Stomach (tissue), 9 donors: Measurements from ENCODE around the gene RNF114. TPM values are rescaled to one million over a fixed set of nuclear protein-coding genes. Genes with fewer than 3 reads are reported as not detected.

Source experiments
- DNase-seq, 2 donors: peaks; one replicate each; pipeline versions ENCODE4 v3.0.0 to v3.0.0-alpha.2; 2013 to 2019
- H3K27ac ChIP-seq, 5 donors: fragments of 200-600 bp in 4 of 5; sonication (generic) in 4 of 5; one replicate each; pipeline ENCODE4 v1.5.1; 2013 to 2019; ENCODE audit warnings: mild to moderate bottlenecking in 1 of 5, moderate library complexity in 1 of 5
- H3K27me3 ChIP-seq, 3 donors: fragments of 200-600 bp; sonication (generic); one replicate each; pipeline ENCODE4 v1.5.1; 2017 to 2019; ENCODE audit warnings: mixed run types in 1 of 3
- H3K36me3 ChIP-seq, 4 donors: fragments of 200-600 bp; sonication (generic); 1 replicate in 3 of 4; 2 replicates in 1 of 4; pipeline ENCODE4 v1.5.1; 2016 to 2019
- H3K4me1 ChIP-seq, 4 donors: fragments of 200-600 bp; sonication (generic); one replicate each; pipeline ENCODE4 v1.5.1; 2016 to 2019
- H3K4me3 ChIP-seq, 4 donors: fragments of 200-600 bp; sonication (generic) in 3 of 4; one replicate each; pipeline ENCODE4 v1.5.1; 2016 to 2019; ENCODE audit warnings: mild to moderate bottlenecking in 1 of 4
- H3K9me3 ChIP-seq, 4 donors: fragments of 200-600 bp; sonication (generic); one replicate each; pipeline ENCODE4 v1.5.1; 2016 to 2019
- EP300 ChIP-seq: sonication (generic); formaldehyde crosslinking; IDR thresholded peaks from one replicate; pipeline ENCODE4 v1.6.1; 2017; ENCODE audit warnings: antibody characterized with exemption
- POLR2A ChIP-seq, 4 donors: fragments of 450-650 bp; IDR thresholded peaks; one replicate each; pipeline ENCODE4 v1.6.1; 2016; ENCODE audit warnings: antibody characterized with exemption in 4 of 4, control low read depth in 2 of 4, mild to moderate bottlenecking in 1 of 4, moderate library complexity in 1 of 4
- POLR2AphosphoS5 ChIP-seq, 3 donors: sonication (generic); formaldehyde crosslinking; IDR thresholded peaks; one replicate each; pipeline ENCODE4 v1.6.1; 2016; ENCODE audit warnings: antibody characterized with exemption in 3 of 3
- WGBS, 5 donors: extraction: QIAGEN DNeasy Blood & Tissue Kit in 3 of 5; methylation state at CpG; one replicate each; pipeline versions ENCODE4 v1.1.5 to v1.1.7; 2013 to 2018; 5-methylcytosine and 5-hydroxymethylcytosine counted together
- intact Hi-C: fragments of 100-400 bp; cut with DNase I; formaldehyde crosslinking; loops from one replicate; pipeline ENCODE4 v1.15.1; 2023; ENCODE audit warnings: low total_unique reads
- polyA plus RNA-seq, 3 donors: library from polyadenylated mRNA; stranded (reverse); fragments of 200-250 nt; gene quantifications; one replicate each; pipeline ENCODE4 v1.2.3, GENCODE V29; 2013
- total RNA-seq, 5 donors: library from RNA; depleted of rRNA; stranded (reverse); fragments of >200 nt; gene quantifications; one replicate each; pipeline versions ENCODE4 v1.1.0 to v1.2.3, GENCODE V29; 2014 to 2016
- TF ChIP-seq, protein P1 (sequence below), 7 experiments: fragments of 450-650 bp in 4 of 7; fragments of 200-600 bp in 3 of 7; sonication (generic) in 3 of 7; IDR thresholded peaks; one replicate each; pipeline ENCODE4 v1.5.1; 2016 to 2019; ENCODE audit warnings: antibody characterized with exemption in 7 of 7, control low read depth in 2 of 7, mild to moderate bottlenecking in 1 of 7
- donor health status: healthy with polysubstance abuse.
- donor health status: Bipolar disorder and iron deficiency.
- donor health status: healthy.

The RNF114 gene
- total and polyA plus RNA-seq, 8 donors = 29.5 to 317 (median 63.6) TPM

DNA sequence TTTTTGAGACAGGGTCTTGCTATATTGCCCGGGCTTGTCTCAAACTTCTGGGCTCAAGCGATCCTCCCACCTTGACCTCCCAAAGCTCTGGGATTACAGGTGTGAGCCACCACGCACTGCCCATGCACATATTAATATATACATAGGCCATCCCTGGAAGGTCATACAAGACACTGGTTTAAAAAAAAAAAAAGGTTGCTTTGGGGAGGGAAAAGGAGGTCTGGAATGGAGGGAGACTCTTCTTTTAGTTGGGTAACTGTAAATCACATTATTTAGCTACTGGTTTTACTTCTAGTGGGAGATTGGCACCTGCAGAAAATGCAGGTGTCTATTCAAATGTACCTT, 42.5 kb downstream of the RNF114 start:
- Histone ChIP-seq H3K27ac (no peak overlapping the region), H3K4me1 (peaks cover 22 to 30% (median 28%) of the 10 kb centered on the region in 4 donors), H3K9me3 (no peaks in the 10 kb centered on the region), H3K4me3 (no peak overlapping the region), H3K27me3 (peaks cover 0 to 12% (median 0%) of the 10 kb centered on the region in 3 donors), H3K36me3 (no peaks in the 10 kb centered on the region)
- intact Hi-C loops = no loop called here
- WGBS, 5 donors = 73 to 85% (median 80%) methylated on average over 3 of the region's 3 CpGs
- TF ChIP-seq POLR2A (IDR thresholded peaks at IDR 0.05) (no peak), POLR2AphosphoS5 (IDR thresholded peaks at IDR 0.05) (no peak)
- no peak for DNase-seq

DNA sequence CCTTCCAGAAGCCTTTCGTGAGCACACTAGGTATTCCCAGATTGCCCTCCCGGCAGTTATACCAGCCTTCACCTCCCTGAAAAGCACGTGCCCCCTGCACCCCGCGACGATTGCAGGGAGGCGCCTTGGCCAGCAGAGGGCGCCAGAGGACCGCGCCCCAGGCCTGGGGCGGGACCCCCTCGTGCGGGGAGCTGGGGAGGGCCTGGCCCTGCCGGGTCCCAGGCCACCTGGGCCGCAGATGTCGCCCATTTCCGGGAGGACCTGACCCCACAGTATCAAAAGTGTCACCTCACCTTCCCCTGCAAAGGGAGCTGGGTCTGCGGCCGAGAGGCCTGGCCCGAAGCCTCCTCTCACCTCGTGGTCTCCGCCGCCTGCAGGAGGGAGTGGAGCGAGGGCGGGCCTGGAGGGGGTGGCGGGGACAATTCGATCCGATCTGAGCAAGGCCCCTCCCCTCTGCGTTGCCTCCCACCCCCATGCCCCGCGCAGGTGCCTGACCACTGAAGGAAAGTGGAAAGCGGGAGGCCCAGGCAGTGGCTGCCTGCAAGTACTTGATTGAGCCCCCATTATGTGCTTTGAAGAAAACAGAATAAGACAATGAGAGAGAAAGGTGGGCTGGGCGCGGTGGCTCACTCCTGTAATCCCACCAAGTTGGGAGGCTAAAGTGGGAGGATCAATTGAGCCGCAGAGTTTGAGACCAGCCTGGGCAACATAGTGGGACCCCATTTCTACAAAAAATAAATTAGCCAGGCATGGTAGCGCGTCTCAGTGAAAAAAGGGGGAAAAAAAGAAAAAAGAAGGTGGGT, 43.0 kb downstream of the RNF114 start:
- Histone ChIP-seq H3K36me3 (no peaks in the 10 kb centered on the region), H3K27ac (no peak overlapping the region), H3K9me3 (no peaks in the 10 kb centered on the region), H3K27me3 (peaks cover 0 to 12% (median 0%) of the 10 kb centered on the region in 3 donors), H3K4me3 (peak overlapping the region; percentile 24 to 33 (median 28)), H3K4me1 (peaks cover 23 to 36% (median 34%) of the 10 kb centered on the region in 4 donors)
- intact Hi-C loops = no loop called here
- TF ChIP-seq POLR2AphosphoS5 (IDR thresholded peaks at IDR 0.05) = no peak
- TF ChIP-seq EP300 = no peak
- TF ChIP-seq, protein P1, sequence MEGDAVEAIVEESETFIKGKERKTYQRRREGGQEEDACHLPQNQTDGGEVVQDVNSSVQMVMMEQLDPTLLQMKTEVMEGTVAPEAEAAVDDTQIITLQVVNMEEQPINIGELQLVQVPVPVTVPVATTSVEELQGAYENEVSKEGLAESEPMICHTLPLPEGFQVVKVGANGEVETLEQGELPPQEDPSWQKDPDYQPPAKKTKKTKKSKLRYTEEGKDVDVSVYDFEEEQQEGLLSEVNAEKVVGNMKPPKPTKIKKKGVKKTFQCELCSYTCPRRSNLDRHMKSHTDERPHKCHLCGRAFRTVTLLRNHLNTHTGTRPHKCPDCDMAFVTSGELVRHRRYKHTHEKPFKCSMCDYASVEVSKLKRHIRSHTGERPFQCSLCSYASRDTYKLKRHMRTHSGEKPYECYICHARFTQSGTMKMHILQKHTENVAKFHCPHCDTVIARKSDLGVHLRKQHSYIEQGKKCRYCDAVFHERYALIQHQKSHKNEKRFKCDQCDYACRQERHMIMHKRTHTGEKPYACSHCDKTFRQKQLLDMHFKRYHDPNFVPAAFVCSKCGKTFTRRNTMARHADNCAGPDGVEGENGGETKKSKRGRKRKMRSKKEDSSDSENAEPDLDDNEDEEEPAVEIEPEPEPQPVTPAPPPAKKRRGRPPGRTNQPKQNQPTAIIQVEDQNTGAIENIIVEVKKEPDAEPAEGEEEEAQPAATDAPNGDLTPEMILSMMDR (IDR thresholded peaks at IDR 0.05) = peak in 6 of 7 experiments; percentile 95 to 100 (median 99)
- WGBS, 5 donors = 19 to 26% (median 19%) methylated on average over 26 to 37 of the region's 37 CpGs
- peak; percentile 59 to 85 for DNase-seq

GRCh38 chr20:49980140-49981008, 44.2 kb downstream of the RNF114 start:
- intact Hi-C loops = loop anchor here (5.0 to 10.0 kb wide), 2 partner anchors 87 to 194 kb away; no protein-coding TSS in a partner anchor

GRCh38 chr20:49981218-49982071, 45.2 kb downstream of the RNF114 start:
- 73 to 84% (median 79%) methylated on average over 13 to 23 of the region's 23 CpGs for WGBS, 5 donors
- Histone ChIP-seq H3K4me1 (peaks cover 31 to 55% (median 46%) of the 10 kb centered on the region in 4 donors), H3K4me3 (no peak overlapping the region), H3K9me3 (no peaks in the 10 kb centered on the region), H3K27me3 (peaks cover 0 to 12% (median 0%) of the 10 kb centered on the region in 3 donors), H3K36me3 (no peaks in the 10 kb centered on the region), H3K27ac (peak overlapping the region in 4 of 5 donors; percentile 56 to 83 (median 76))
- intact Hi-C loops = loop anchor here (5.0 to 10.0 kb wide), 2 partner anchors 86 to 193 kb away; no protein-coding TSS in a partner anchor
- TF ChIP-seq POLR2A (IDR thresholded peaks at IDR 0.05) (no peak), EP300 (no peak), POLR2AphosphoS5 (IDR thresholded peaks at IDR 0.05) (no peak)
- TF ChIP-seq, protein P1 (IDR thresholded peaks at IDR 0.05) = no peak
- DNase-seq = no peak

More at GRCh38 chr20:49980140-49981008, 44.2 kb downstream of the RNF114 start:
- Histone ChIP-seq H3K36me3 (no peaks in the 10 kb centered on the region), H3K27me3 (peaks cover 0 to 12% (median 0%) of the 10 kb centered on the region in 3 donors), H3K27ac (peak overlapping the region in 1 of 5 donors; percentile 83), H3K4me3 (no peak overlapping the region), H3K9me3 (no peaks in the 10 kb centered on the region), H3K4me1 (peaks cover 27 to 45% (median 43%) of the 10 kb centered on the region in 4 donors)
- 76 to 86% (median 86%) methylated on average over 11 of the region's 11 CpGs for WGBS, 5 donors
- DNase-seq = no peak
- TF ChIP-seq EP300 = no peak
- TF ChIP-seq, protein P1 (IDR thresholded peaks at IDR 0.05) = no peak
- TF ChIP-seq POLR2A (IDR thresholded peaks at IDR 0.05) = no peak
- TF ChIP-seq POLR2AphosphoS5 (IDR thresholded peaks at IDR 0.05) = no peak
